SK-N-MC (cell line): Measurements from ENCODE around the gene CYBA.

Experiments
- EZH2 ChIP-seq: fragments of 200-600 bp; sonication (generic); IDR thresholded peaks from one replicate; pipeline ENCODE4 v1.6.1; 2017; ENCODE audit warnings: antibody characterized with exemption
- POLR2AphosphoS5 ChIP-seq: IDR thresholded peaks from 2 replicates; pipeline ENCODE4 v1.6.1; 2012; ENCODE audit warnings: mild to moderate bottlenecking, low read depth, low read length, borderline replicate concordance

GRCh38 chr16:88653596-88654362 is 2.9 kb upstream of the CYBA start:
- TF ChIP-seq EZH2 (no peak), POLR2AphosphoS5 (no peak)
